Esophagus muscularis mucosa (tissue), 3 donors: ENCODE data around the gene SLC6A9.

ENCODE experiments used
- CTCF ChIP-seq, 3 experiments: fragments of 200-600 bp in 2 of 3; fragments of 450-650 bp in 1 of 3; sonication (generic) in 2 of 3; IDR thresholded peaks; one replicate each; pipeline ENCODE4 v1.5.1; 2017 to 2019; ENCODE audit warnings: antibody characterized with exemption in 3 of 3, mild to moderate bottlenecking in 2 of 3, moderate library complexity in 1 of 3
- POLR2A ChIP-seq: fragments of 450-650 bp; IDR thresholded peaks from one replicate; pipeline ENCODE4 v1.6.1; 2017; ENCODE audit warnings: antibody characterized with exemption, moderate library complexity, mild to moderate bottlenecking, low read depth

- TF ChIP-seq CTCF (IDR thresholded peaks at IDR 0.05) (no peak), POLR2A (no peak)
Observed at GRCh38 chr1:43982241-43982640, 49.0 kb downstream of the SLC6A9 start.
